Measurements from ENCODE around the gene ARID5A.
A peak's percentile ranks its signal among the peaks of the same experiment; 100 is the strongest.
"Not testable (repeated sequence)": the region's sequence is repeated elsewhere in the genome, so short reads cannot be mapped to it uniquely, and the experiment has no call there.

The ARID5A gene

GRCh38 chr2:96553176-96553956 is 16.8 kb downstream of the ARID5A start:
- H3K27ac ChIP-seq = no peak overlapping the region
- no peak for DNase-seq (ENCODE audit: low spot score)
- no peak for TF ChIP-seq CTCF (conservative IDR thresholded peaks at IDR 0.05; ENCODE audit: low read depth)
- ChIA-PET POLR2A (ENCODE audit: low non-redundant PET) (no interaction called here), CTCF (interaction anchor here (0.6 to 1.4 kb wide), 11 partner anchors 8 to 191 kb away, joined by 3 to 8 read pairs (median 4); no protein-coding TSS in a partner anchor)

- CTCF ChIA-PET = interaction anchor here (0.6 to 1.9 kb wide), 26 partner anchors 9 to 1981 kb away, joined by 3 to 21 read pairs (median 4); partner anchors contain the start of gene ARID5A
- DNase-seq (ENCODE audit: low spot score); H3K27ac ChIP-seq; POLR2A ChIA-PET (ENCODE audit: low non-redundant PET): not testable (repeated sequence)
These were observed 17.4 kb downstream of the ARID5A start for GRCh38 chr2:96553957-96554292.

- peak; percentile 93 for TF ChIP-seq CTCF (conservative IDR thresholded peaks at IDR 0.05; ENCODE audit: low read depth)
- ChIA-PET POLR2A (ENCODE audit: low non-redundant PET) (no interaction called here), CTCF (interaction anchor here (0.6 to 1.9 kb wide), 31 partner anchors 9 to 1981 kb away, joined by 3 to 21 read pairs (median 4); partner anchors contain the start of gene ARID5A)
- DNase-seq (ENCODE audit: low spot score) = peak; percentile 48
- no peak overlapping the region for H3K27ac ChIP-seq
These were observed 18.0 kb downstream of the ARID5A start for GRCh38 chr2:96554293-96555145.

- POLR2A ChIA-PET (ENCODE audit: low non-redundant PET) = no interaction called here
- no peak for TF ChIP-seq CTCF (conservative IDR thresholded peaks at IDR 0.05; ENCODE audit: low read depth)
- DNase-seq (ENCODE audit: low spot score) = no peak
- no peak overlapping the region for H3K27ac ChIP-seq
- CTCF ChIA-PET = interaction anchor here (0.6 to 1.9 kb wide), 8 partner anchors 16 to 321 kb away, joined by 3 to 21 read pairs (median 4); no protein-coding TSS in a partner anchor
These were observed 18.6 kb downstream of the ARID5A start for GRCh38 chr2:96555146-96555610.

GRCh38 chr2:96556441-96557330 is 20.1 kb downstream of the ARID5A start:
- no peak for TF ChIP-seq CTCF (conservative IDR thresholded peaks at IDR 0.05; ENCODE audit: low read depth)
- peak overlapping the region; percentile 41 for H3K27ac ChIP-seq
- ChIA-PET CTCF (interaction anchor here (0.6 to 0.7 kb wide), 3 partner anchors 49 to 382 kb away, joined by 3 to 5 read pairs (median 4); no protein-coding TSS in a partner anchor), POLR2A (ENCODE audit: low non-redundant PET) (no interaction called here)
- peak; percentile 92 for DNase-seq (ENCODE audit: low spot score)

GRCh38 chr2:96557421-96557820 is 20.9 kb downstream of the ARID5A start:
- CTCF ChIA-PET = interaction anchor here (0.5 to 0.7 kb wide), 4 partner anchors 33 to 383 kb away, joined by 3 to 5 read pairs (median 4); no protein-coding TSS in a partner anchor
- DNase-seq (ENCODE audit: low spot score); POLR2A ChIA-PET (ENCODE audit: low non-redundant PET): not testable (repeated sequence)
- peak overlapping the region; percentile 41 for H3K27ac ChIP-seq

GRCh38 chr2:96558061-96558460 is 21.5 kb downstream of the ARID5A start:
- no peak for TF ChIP-seq CTCF (conservative IDR thresholded peaks at IDR 0.05; ENCODE audit: low read depth)
- H3K27ac ChIP-seq = no peak overlapping the region
- ChIA-PET CTCF (no interaction called here), POLR2A (ENCODE audit: low non-redundant PET) (no interaction called here)
- DNase-seq (ENCODE audit: low spot score) = no peak
